HepG2 (cell line): ENCODE data around the gene HSD17B11. TPM values are rescaled to one million over a fixed set of nuclear protein-coding genes. Genes with fewer than 3 reads are reported as not detected.

Experiments
- CBX2 ChIP-seq, 2 experiments: fragments of 200-600 bp in 1 of 2; sonication (generic); formaldehyde crosslinking in 1 of 2; IDR thresholded peaks; 2 replicates each; pipeline versions ENCODE4 v1.7.0 to v1.8.1; 2018 to 2022; ENCODE audit warnings: low read depth in 2 of 2, low read length in 1 of 2, mild to moderate bottlenecking in 1 of 2, missing genetic modification reagents in 1 of 2
- NFIC ChIP-seq: IDR thresholded peaks from 2 replicates; pipeline ENCODE4 v1.6.1; 2012; ENCODE audit warnings: mild to moderate bottlenecking, low read length, inconsistent platforms
- SALL1 ChIP-seq: sonication (generic); formaldehyde crosslinking; IDR thresholded peaks from 2 replicates; pipeline ENCODE4 v1.8.0; 2022; ENCODE audit warnings: mild to moderate bottlenecking, missing genetic modification reagents
- ZBED4 ChIP-seq: sonication (generic); formaldehyde crosslinking; IDR thresholded peaks from 2 replicates; pipeline ENCODE4 v1.4.0; 2020; ENCODE audit warnings: missing genetic modification reagents, borderline replicate concordance
- ZNF101 ChIP-seq: sonication (generic); formaldehyde crosslinking; IDR thresholded peaks from 2 replicates; pipeline ENCODE4 v1.4.0; 2020; ENCODE audit warnings: mild to moderate bottlenecking, low read depth, missing genetic modification reagents, borderline replicate concordance
- ZNF274 ChIP-seq: sonication (generic); formaldehyde crosslinking; IDR thresholded peaks from 2 replicates; pipeline ENCODE4 v1.5.1; 2020; ENCODE audit warnings: mild to moderate bottlenecking, missing genetic modification reagents
- ZNF572 ChIP-seq: sonication (generic); formaldehyde crosslinking; IDR thresholded peaks from 2 replicates; pipeline ENCODE4 v1.5.1; 2020; ENCODE audit warnings: mild to moderate bottlenecking, missing genetic modification reagents
- polyA plus RNA-seq, 8 experiments: library from polyadenylated mRNA; depleted of rRNA in 3 of 8; stranded (reverse) in 7 of 8; unstranded in 1 of 8; fragments of >200 nt; fragmentation: Illumina TruSeq in 4 of 8; extraction: Trizol in 4 of 8; gene quantifications; 2 replicates each; pipeline versions ENCODE4 v1.2.1 to v1.2.3, GENCODE V29; 2011 to 2016; ENCODE audit warnings: low read depth in 4 of 8, missing spikeins in 1 of 8, mixed read lengths in 1 of 8; ENCODE audit not compliant: insufficient read depth in 1 of 8
- total RNA-seq, 5 experiments: library from RNA; depleted of rRNA; stranded (reverse); fragments of >200 nt; fragmentation: Illumina TruSeq; extraction: Trizol; gene quantifications; 2 replicates each; pipeline ENCODE4 v1.2.3, GENCODE V29; 2016; ENCODE audit warnings: low read depth in 1 of 5
- TF ChIP-seq, protein P1 (sequence below): sonication (generic); formaldehyde crosslinking; IDR thresholded peaks from one replicate; pipeline ENCODE4 v1.5.1; 2020; ENCODE audit warnings: mild to moderate bottlenecking, missing genetic modification reagents; ENCODE audit errors: not compliant biosample characterization
- TF ChIP-seq, protein P2 (sequence below): sonication (generic); formaldehyde crosslinking; IDR thresholded peaks from 2 replicates; pipeline ENCODE4 v1.5.1; 2020; ENCODE audit warnings: mild to moderate bottlenecking, missing genetic modification reagents, moderate library complexity
- TF ChIP-seq, protein P3 (sequence below): sonication (generic); formaldehyde crosslinking; IDR thresholded peaks from 2 replicates; pipeline ENCODE4 v1.5.0; 2020; ENCODE audit warnings: missing genetic modification reagents

HSD17B11 gene
- total and polyA plus RNA-seq, 2 of the 13 experiments (the other 11 are each of a cell fraction or from before 2014, with no cell fraction given): 121 to 158 TPM

GRCh38 chr4:87419578-87420249, 28.7 kb upstream of the HSD17B11 start (continued):
- TF ChIP-seq, protein P1, sequence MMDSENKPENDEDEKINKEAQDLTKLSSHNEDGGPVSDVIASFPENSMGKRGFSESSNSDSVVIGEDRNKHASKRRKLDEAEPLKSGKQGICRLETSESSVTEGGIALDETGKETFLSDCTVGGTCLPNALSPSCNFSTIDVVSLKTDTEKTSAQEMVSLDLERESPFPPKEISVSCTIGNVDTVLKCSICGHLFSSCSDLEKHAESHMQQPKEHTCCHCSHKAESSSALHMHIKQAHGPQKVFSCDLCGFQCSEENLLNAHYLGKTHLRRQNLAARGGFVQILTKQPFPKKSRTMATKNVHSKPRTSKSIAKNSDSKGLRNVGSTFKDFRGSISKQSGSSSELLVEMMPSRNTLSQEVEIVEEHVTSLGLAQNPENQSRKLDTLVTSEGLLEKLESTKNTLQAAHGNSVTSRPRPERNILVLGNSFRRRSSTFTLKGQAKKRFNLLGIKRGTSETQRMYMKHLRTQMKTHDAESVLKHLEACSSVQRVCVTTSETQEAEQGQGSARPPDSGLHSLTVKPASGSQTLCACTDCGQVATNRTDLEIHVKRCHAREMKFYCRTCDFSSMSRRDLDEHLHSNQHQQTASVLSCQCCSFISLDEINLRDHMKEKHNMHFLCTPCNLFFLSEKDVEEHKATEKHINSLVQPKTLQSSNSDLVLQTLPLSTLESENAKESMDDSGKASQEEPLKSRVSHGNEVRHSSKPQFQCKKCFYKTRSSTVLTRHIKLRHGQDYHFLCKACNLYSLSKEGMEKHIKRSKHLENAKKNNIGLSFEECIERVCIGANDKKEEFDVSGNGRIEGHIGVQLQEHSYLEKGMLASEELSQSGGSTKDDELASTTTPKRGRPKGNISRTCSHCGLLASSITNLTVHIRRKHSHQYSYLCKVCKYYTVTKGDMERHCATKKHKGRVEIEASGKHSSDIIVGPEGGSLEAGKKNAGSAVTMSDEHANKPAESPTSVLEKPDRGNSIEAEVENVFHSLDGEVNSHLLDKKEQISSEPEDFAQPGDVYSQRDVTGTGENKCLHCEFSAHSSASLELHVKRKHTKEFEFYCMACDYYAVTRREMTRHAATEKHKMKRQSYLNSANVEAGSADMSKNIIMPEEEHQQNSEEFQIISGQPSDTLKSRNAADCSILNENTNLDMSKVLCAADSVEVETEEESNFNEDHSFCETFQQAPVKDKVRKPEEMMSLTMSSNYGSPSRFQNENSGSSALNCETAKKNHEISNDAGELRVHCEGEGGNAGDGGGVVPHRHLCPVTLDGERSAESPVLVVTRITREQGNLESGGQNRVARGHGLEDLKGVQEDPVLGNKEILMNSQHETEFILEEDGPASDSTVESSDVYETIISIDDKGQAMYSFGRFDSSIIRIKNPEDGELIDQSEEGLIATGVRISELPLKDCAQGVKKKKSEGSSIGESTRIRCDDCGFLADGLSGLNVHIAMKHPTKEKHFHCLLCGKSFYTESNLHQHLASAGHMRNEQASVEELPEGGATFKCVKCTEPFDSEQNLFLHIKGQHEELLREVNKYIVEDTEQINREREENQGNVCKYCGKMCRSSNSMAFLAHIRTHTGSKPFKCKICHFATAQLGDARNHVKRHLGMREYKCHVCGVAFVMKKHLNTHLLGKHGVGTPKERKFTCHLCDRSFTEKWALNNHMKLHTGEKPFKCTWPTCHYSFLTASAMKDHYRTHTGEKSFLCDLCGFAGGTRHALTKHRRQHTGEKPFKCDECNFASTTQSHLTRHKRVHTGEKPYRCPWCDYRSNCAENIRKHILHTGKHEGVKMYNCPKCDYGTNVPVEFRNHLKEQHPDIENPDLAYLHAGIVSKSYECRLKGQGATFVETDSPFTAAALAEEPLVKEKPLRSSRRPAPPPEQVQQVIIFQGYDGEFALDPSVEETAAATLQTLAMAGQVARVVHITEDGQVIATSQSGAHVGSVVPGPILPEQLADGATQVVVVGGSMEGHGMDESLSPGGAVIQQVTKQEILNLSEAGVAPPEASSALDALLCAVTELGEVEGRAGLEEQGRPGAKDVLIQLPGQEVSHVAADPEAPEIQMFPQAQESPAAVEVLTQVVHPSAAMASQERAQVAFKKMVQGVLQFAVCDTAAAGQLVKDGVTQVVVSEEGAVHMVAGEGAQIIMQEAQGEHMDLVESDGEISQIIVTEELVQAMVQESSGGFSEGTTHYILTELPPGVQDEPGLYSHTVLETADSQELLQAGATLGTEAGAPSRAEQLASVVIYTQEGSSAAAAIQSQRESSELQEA (CRISPR knock-in tag): no peak
- TF ChIP-seq ZBED4 (CRISPR knock-in tag) (no peak), SALL1 (CRISPR knock-in tag) (peak; percentile 69; the same call in 1 of the 2 replicates), NFIC (peak; percentile 62; the same call in 1 of the 2 replicates), CBX2 (IDR thresholded peaks at IDR 0.05; ENCODE audit: low read depth, low read length) (no peak), CBX2 (CRISPR knock-in tag; IDR thresholded peaks at IDR 0.05; ENCODE audit: low read depth) (no peak), ZNF101 (CRISPR knock-in tag) (no peak), ZNF274 (no peak), ZNF572 (no peak)
- TF ChIP-seq, protein P2, sequence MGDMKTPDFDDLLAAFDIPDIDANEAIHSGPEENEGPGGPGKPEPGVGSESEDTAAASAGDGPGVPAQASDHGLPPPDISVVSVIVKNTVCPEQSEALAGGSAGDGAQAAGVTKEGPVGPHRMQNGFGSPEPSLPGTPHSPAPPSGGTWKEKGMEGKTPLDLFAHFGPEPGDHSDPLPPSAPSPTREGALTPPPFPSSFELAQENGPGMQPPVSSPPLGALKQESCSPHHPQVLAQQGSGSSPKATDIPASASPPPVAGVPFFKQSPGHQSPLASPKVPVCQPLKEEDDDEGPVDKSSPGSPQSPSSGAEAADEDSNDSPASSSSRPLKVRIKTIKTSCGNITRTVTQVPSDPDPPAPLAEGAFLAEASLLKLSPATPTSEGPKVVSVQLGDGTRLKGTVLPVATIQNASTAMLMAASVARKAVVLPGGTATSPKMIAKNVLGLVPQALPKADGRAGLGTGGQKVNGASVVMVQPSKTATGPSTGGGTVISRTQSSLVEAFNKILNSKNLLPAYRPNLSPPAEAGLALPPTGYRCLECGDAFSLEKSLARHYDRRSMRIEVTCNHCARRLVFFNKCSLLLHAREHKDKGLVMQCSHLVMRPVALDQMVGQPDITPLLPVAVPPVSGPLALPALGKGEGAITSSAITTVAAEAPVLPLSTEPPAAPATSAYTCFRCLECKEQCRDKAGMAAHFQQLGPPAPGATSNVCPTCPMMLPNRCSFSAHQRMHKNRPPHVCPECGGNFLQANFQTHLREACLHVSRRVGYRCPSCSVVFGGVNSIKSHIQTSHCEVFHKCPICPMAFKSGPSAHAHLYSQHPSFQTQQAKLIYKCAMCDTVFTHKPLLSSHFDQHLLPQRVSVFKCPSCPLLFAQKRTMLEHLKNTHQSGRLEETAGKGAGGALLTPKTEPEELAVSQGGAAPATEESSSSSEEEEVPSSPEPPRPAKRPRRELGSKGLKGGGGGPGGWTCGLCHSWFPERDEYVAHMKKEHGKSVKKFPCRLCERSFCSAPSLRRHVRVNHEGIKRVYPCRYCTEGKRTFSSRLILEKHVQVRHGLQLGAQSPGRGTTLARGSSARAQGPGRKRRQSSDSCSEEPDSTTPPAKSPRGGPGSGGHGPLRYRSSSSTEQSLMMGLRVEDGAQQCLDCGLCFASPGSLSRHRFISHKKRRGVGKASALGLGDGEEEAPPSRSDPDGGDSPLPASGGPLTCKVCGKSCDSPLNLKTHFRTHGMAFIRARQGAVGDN (CRISPR knock-in tag): no peak
- TF ChIP-seq, protein P3, sequence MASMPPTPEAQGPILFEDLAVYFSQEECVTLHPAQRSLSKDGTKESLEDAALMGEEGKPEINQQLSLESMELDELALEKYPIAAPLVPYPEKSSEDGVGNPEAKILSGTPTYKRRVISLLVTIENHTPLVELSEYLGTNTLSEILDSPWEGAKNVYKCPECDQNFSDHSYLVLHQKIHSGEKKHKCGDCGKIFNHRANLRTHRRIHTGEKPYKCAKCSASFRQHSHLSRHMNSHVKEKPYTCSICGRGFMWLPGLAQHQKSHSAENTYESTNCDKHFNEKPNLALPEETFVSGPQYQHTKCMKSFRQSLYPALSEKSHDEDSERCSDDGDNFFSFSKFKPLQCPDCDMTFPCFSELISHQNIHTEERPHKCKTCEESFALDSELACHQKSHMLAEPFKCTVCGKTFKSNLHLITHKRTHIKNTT (CRISPR knock-in tag): no peak
